Measurements from ENCODE around the gene DOP1A.
"Not testable (repeated sequence)": the region's sequence is repeated elsewhere in the genome, so short reads cannot be mapped to it uniquely, and the experiment has no call there.

The DOP1A gene

GRCh38 chr6:83160167-83160566, 92.7 kb downstream of the DOP1A start:
- no peak for DNase-seq

- DNase-seq: no peak
Measured at GRCh38 chr6:83167726-83168278, 100.3 kb downstream of the DOP1A start.

DNA sequence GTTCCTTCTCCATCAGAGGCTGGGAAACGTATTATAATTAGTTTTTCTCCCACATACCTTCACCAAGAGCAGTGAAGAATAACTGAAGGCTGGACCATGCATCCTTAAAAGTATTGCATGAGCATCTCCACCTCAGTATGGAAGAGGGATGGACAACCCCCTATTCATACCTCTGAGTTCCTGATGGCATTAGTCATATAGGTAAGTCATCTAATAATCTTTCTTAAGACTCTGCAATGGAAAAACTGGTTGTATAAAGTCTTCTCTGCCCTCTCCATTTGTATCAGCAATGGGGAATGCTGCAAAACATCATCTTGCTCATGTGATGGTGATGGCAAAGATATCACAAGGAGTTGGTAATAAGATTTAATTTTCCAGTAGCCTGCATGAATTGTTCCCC, 101.1 kb downstream of the DOP1A start:
- DNase-seq: no peak

DNA sequence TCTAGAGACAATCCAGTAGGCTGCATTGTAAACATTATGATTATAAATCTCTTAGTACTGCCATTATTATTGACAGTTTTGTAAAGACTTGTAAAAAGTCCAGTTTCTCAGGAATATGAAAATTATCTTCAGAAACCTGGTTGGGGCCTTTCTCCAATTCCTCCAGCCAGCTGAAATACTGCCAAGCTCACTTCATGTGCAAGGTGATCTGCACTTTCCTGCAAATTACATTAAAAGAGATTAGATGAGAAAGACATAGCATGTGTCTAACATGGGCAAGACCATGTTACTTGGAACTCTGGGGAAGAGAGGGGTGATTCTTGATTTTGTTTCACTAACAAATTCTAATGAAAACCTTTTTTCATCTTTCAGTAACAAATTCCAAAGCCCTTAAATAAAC, 101.6 kb downstream of the DOP1A start:
- no peak for DNase-seq

DNA sequence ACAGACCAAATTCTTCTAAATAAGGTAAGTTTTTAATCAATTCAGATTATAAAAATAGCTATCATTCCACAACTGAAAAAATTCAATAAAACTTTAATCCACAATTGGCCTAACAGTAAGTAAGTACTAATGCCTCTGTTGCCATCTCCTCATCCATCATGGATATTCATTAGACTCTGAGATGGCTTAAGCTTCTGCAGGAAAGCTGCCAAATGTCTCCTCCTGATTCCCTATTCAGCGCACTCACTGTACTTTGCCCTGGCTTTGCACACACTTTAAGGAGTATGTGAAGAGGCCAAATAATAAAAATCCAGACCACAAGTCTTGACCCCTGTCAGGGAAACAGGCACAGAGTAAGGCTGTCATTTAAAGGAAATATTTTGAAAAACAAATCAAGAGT, 102.0 kb downstream of the DOP1A start:
- DNase-seq: no peak

- DNase-seq: no peak
Measured at GRCh38 chr6:83176246-83176645, 108.8 kb downstream of the DOP1A start.

GRCh38 chr6:83180426-83180950, 113.0 kb downstream of the DOP1A start:
- no peak for DNase-seq

DNA sequence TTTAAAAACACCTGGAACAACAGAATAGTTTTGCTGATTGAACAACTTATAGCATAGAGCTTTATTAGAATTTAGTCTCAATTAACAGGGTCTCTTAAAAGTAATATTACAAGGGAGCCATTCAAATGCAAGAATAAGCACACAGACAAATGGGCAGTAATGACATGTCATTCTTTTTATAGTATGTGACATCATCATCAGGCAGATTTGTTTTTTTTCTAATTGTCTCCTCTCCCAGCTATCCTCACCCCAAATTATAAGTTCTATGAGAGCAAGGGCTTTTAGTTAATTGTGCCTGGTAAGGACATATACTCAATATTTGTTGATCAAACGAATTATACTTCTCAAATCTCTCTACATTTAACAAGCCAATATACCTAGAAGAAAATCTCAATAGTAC, 114.6 kb downstream of the DOP1A start:
- no peak for DNase-seq

GRCh38 chr6:83183082-83183828, 115.8 kb downstream of the DOP1A start:
- DNase-seq: peak; percentile 56

DNA sequence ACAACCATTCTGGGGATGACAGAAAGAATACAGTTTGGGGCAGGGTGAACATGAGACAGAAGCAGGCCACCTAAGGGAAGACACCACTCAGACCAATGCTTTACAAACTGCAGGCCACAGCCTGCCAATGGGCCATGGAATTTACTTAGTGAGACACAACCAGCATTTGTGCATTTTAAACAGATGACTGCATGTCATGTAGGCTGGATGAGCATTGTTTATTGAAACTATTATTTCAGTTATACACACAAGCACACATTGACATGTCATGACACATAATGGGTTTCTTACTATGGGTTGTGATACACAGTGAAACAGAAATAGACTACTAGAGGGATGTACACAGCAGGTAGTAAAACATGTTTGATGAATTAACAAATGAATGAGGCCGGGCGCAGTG, 117.6 kb downstream of the DOP1A start:
- DNase-seq: no peak

DNA sequence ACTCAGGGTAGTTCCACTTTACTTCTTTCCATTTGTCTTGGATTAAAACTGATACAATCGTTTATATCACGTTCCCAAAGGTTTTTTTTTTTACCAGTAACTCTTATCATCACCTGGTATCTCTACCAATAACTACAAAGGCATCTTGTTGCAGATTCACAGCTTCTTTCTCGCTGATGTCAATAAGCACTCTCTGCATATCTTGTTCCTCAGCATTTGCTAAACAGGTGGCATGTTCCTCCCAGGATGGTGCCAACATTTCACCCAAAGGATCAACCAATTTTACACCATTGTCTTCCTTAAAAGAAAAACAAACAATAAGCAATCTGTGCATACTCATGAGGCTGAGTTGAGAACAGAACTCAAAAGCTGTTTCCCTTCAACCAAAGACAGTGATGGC, 121.0 kb downstream of the DOP1A start:
- no peak for DNase-seq

DNA sequence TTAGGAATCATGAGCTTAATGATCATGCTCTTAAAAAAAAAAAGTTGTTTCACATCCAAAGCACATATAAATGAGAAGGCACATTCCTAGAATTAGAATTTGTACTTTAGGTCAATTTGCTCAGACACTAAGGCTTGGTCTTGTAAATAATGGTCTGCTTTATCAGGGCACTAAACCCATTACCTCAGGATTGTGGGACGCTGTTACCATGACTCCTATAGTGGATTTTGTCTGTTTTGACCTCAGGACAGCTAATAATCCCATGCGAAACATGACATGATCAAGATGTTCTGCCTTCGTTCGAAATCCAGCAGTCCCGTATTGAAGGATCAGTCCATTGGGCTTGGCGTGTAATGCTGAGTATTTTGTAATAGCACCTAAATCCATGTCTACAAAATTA, 123.2 kb downstream of the DOP1A start:
- DNase-seq: no peak

- DNase-seq: not testable (repeated sequence)
Measured at GRCh38 chr6:83191974-83192373, 124.5 kb downstream of the DOP1A start.

DNA sequence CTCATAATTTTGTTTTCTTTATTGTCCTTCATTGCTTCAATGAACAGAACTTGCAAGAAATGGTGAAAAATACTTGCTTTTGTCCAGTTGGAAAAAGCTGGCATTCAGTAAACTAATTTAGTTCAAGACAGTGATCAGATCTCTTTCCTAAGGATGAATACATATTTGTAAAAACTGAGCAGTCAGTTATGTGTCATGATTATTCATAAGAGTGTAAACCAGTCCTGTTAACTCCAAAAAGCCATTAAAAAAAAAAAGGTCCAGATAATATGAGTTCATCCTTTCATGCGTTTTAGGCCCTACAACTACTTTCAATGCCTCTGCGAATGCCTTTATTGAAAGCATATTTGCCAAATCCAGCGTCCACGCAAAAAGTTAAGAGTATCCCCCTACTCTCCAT, 125.0 kb downstream of the DOP1A start:
- DNase-seq: no peak

DNA sequence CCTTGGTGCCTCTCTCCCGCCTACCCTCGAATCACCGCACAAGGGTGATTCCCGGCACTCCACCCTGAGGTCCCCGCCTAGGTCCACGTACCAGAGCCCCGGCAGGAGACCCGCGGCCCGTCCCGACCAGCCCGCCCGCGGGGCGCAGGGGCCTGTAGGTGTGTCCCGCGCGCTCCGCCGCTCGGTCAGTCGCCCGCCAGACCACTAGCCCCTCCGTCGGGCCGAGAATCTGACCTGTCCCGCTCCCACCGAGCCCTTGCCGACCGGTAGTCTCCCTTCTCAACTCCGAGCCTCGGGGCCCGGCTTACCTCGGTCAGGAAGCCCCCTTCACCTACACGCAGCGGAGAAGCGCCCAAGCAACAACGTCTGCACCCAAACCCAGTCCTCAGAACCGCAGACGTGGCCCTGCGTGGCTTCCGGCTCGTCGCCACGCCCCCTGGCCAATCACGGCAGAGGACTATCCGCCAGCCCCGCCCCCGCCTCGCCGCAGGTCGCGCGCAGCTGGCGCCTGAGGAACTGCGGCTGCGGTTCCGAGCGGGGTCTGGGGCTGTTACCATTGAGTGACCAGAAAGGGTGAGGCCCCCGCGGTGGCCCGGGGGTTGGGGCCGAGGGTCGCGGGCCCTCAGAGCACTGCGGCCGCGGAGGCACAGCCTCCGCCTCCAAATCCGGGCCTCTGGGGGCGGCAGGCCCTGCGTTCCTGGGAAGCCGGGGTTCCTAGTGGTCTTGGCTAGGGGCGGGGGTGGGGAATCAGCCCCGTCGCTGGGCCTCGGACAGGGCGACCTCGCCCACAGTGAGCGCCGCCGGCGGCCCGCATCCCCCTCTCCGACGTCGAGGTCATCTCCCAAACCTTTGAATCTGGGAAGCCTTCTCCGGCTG, 125.6 kb downstream of the DOP1A start, which contains the start of the genes PGM3 and RWDD2A:
PGM3 (minus strand) TSS at position 395 of the 876 bp plus-strand sequence. CDS start 2,253 bp downstream, outside the sequence.
RWDD2A (plus strand) TSS at position 487 of the 876 bp plus-strand sequence. CDS start 1,095 bp downstream, outside the sequence.
- peak; percentile 82 for DNase-seq

DNA sequence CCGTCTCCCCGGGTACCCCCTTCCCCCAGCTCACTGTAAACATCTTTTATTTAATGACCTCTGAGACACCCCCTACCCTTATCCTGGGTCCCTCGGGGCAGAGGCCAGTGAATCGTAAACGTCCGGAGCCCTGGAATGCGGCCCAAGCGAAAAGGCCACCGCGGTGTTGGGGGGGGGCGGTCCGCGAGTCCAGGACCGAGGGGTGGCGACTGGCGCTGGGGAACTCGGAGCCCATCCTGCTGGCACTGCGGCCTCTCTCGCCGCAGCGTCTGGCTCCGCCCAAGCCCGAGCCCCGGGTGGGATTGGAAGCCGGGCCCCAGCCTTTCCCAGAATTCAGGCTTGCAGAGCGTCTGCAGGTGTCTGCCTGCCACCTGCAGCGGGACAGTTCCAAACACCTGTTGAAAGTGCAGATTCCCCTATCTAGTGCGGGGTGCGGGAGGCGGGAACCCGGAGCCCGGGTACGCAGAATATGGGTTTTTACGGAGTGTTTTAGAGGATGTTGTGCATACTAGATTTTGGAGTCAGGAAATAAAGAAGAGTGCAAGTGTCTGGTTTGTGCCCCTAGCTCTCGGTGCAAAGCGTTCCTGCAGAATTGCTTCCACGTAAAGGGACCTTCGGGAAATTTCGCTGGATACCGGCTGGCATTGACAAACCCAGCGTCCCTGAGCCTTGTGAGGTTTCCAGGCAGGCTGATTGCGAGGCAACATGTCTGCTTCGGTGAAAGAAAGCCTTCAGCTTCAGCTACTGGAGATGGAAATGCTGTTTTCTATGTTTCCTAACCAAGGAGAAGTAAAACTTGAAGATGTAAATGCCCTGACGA, 126.5 kb downstream of the DOP1A start:
- no peak for DNase-seq

DNA sequence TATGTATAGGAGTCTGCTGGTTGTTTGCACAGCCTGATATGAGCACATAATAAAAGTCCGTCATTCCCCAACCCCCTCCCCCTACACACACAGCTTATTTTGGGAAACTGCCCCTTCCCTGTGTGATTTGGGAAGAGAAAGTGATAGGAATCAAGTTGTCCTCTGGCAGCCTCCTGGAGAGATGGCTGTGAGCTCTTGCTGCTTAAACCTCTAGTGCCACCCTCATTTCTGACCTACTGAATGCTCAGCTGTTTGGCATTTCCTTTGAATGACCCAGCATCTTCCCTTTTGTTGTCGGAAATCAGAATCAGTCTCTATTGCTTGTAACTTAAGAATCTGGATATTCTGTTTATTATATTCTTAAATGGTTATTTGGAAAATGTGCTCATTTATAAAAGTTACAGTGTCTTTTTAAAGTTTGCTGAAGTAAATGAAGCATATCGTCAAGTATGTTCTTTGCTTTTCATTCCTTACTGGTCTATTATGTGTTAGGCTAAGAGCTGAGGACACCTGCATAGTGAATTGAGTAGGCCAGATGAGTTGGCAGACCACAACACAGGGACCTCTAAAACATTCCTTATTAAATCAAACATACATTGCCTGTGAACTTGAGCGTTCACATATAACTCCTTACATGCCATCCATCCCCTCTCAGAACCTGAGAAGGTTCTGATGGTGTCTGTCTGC, 131.2 kb downstream of the DOP1A start:
- peak; percentile 35 for DNase-seq

DNA sequence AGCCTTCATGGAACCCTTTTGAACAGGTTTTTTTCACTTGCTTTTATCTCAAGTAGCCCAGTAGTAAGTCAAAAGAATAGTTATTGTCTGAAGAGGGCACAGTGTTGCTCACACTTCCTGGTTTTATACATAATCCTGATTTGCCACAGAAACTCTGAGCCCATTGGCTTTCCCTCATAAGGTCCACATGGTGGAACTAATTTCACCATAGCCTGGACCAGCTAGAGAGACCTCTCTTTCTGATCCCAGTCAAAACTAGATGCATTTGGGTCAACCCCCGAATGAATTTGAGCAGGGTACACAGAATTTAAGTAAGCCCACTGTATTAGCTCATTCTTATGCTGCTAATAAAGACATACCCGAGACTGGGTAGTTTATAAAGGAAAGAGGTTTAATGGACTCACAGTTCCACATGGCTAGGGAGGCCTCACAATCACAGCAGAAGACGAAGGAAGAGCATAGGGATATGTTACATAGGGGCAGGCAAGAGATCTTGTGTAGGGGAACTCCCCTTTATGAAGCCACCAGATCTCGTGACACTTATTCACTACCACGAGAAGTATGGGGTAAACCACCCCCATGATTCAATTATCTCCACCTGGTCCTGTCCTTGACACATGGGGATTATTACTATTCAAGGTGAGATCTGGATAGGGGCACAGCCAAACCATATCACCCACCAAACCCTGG, 131.8 kb downstream of the DOP1A start:
- DNase-seq: no peak

DNA sequence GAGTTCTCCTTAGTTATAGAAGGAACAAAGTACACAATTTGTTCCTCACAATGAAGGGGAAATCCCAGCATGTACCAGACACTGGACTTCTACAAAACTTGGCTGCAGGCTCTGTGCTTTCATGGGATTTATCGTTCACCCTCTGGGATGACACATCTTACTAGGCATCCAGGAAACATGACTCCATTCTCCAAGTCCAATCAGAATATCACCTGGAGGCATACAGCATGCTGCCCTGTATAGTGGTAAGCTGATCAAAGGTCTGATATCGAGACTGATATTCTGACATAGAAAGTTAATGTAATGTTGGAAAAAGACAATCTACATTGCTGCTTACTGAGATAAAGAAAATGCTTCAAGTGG, 132.4 kb downstream of the DOP1A start:
- DNase-seq: peak; percentile 63

GRCh38 chr6:83202031-83202430, 134.6 kb downstream of the DOP1A start:
- DNase-seq: no peak
